OCI-LY1 (cell line): ENCODE data around the gene YWHAH.

Source experiments
- H2AFZ ChIP-seq: fragments of 200-600 bp; sonication (generic), shearing (Covaris generic); 2 replicates; pipeline ENCODE4 v1.6.0; 2014; ENCODE audit warnings: antibody characterized with exemption, mild to moderate bottlenecking, low read length
- H3F3A ChIP-seq: fragments of 200-600 bp; sonication (generic), shearing (Covaris generic); 2 replicates; pipeline ENCODE4 v1.6.0; 2014; ENCODE audit warnings: mild to moderate bottlenecking, antibody characterized with exemption, low read length, moderate library complexity; ENCODE audit not compliant: insufficient read depth
- H3K27ac ChIP-seq: fragments of 200-600 bp; sonication (generic); 2 replicates; pipeline ENCODE4 v1.5.1; 2014; ENCODE audit warnings: low read length, mixed run types, mild to moderate bottlenecking, low read depth; ENCODE audit not compliant: poor library complexity, severe bottlenecking
- H3K27me3 ChIP-seq: fragments of 200-600 bp; sonication (generic); 2 replicates; pipeline ENCODE4 v1.6.0; 2014; ENCODE audit warnings: antibody characterized with exemption, mild to moderate bottlenecking, low read length, moderate library complexity; ENCODE audit not compliant: insufficient read depth
- H3K36me3 ChIP-seq: fragments of 200-600 bp; sonication (generic); 2 replicates; pipeline ENCODE4 v1.6.1; 2014; ENCODE audit warnings: mild to moderate bottlenecking, antibody characterized with exemption, low read length, moderate library complexity, mixed read lengths; ENCODE audit not compliant: insufficient read depth
- H3K4me1 ChIP-seq: fragments of 200-600 bp; sonication (generic); 2 replicates; pipeline ENCODE4 v1.5.1; 2014; ENCODE audit warnings: mild to moderate bottlenecking, low read length, moderate library complexity; ENCODE audit not compliant: insufficient read depth, severe bottlenecking
- H3K4me2 ChIP-seq: fragments of 200-600 bp; sonication (generic), shearing (Covaris generic); 2 replicates; pipeline ENCODE4 v1.6.1; 2014; ENCODE audit warnings: low read length
- H3K4me3 ChIP-seq: fragments of 200-600 bp; sonication (generic); 2 replicates; pipeline ENCODE4 v1.5.1; 2014; ENCODE audit warnings: low read length, low read depth, mild to moderate bottlenecking, mixed read lengths; ENCODE audit not compliant: poor library complexity, severe bottlenecking
- H3K79me2 ChIP-seq: fragments of 200-600 bp; shearing (Covaris generic); 2 replicates; pipeline ENCODE4 v1.6.1; 2016; ENCODE audit warnings: mixed run types, low read length, mixed read lengths; ENCODE audit not compliant: insufficient read depth
- H3K9ac ChIP-seq: fragments of 200-600 bp; sonication (generic), shearing (Covaris generic); 2 replicates; pipeline ENCODE4 v1.6.1; 2014; ENCODE audit warnings: mild to moderate bottlenecking, low read length, mixed read lengths
- H3K9me2 ChIP-seq: fragments of 200-600 bp; sonication (generic), shearing (Covaris generic); 2 replicates; pipeline ENCODE4 v1.6.1; 2014; ENCODE audit warnings: low read depth, mild to moderate bottlenecking, low read length, mixed read lengths
- H3K9me3 ChIP-seq: fragments of 200-600 bp; shearing (Covaris generic); 2 replicates; pipeline ENCODE4 v1.6.1; 2014; ENCODE audit warnings: low read length, mixed read lengths
- H4K20me1 ChIP-seq: fragments of 200-600 bp; sonication (generic), shearing (Covaris generic); 2 replicates; pipeline ENCODE4 v1.6.0; 2016; ENCODE audit warnings: mild to moderate bottlenecking, low read length; ENCODE audit not compliant: insufficient read depth
- CTCF ChIP-seq: fragments of 200-600 bp; sonication (generic), shearing (Covaris generic); IDR thresholded peaks from 2 replicates; pipeline ENCODE4 v1.5.1; 2017; ENCODE audit warnings: mild to moderate bottlenecking, antibody characterized with exemption, low read length, moderate library complexity, mixed read lengths
- EZH2 ChIP-seq: fragments of 200-600 bp; sonication (generic), shearing (Covaris generic); IDR thresholded peaks from 2 replicates; pipeline ENCODE4 v1.8.0; 2017; ENCODE audit warnings: borderline replicate concordance, mixed run types, mild to moderate bottlenecking, antibody characterized with exemption, low read length, moderate library complexity, mixed read lengths

The YWHAH gene

GRCh38 chr22:31897842-31898805 lies 46.2 kb upstream of the YWHAH start:
- Histone ChIP-seq H3F3A (no peaks in the 10 kb centered on the region; the same call in 1 of the 2 replicates), H2AFZ (no peak overlapping the region), H3K79me2 (no peaks in the 10 kb centered on the region), H3K9me2 (no peaks in the 10 kb centered on the region), H3K9ac (no peak overlapping the region), H3K4me2 (no peak overlapping the region), H3K4me1 (no peaks in the 10 kb centered on the region), H3K4me3 (no peak overlapping the region), H4K20me1 (no peaks in the 10 kb centered on the region), H3K9me3 (no peaks in the 10 kb centered on the region), H3K27me3 (no peaks in the 10 kb centered on the region), H3K27ac (no peak overlapping the region), H3K36me3 (peaks cover 64% of the 10 kb centered on the region)
- TF ChIP-seq CTCF (no peak), EZH2 (no peak)

- Histone ChIP-seq H3K4me3 (no peak overlapping the region), H3K9me2 (no peaks in the 10 kb centered on the region), H3K4me2 (no peak overlapping the region), H3K9me3 (no peaks in the 10 kb centered on the region), H3K4me1 (no peaks in the 10 kb centered on the region), H3K27ac (no peak overlapping the region), H3K79me2 (no peaks in the 10 kb centered on the region), H4K20me1 (no peaks in the 10 kb centered on the region), H3K27me3 (no peaks in the 10 kb centered on the region), H3K36me3 (peaks cover 62% of the 10 kb centered on the region), H3K9ac (no peak overlapping the region), H3F3A (no peaks in the 10 kb centered on the region; the same call in 1 of the 2 replicates), H2AFZ (no peak overlapping the region)
- TF ChIP-seq CTCF (no peak), EZH2 (no peak)
These were observed 45.4 kb upstream of the YWHAH start for GRCh38 chr22:31898926-31899325.

- Histone ChIP-seq H3K9me2 (no peaks in the 10 kb centered on the region), H2AFZ (no peak overlapping the region)
- TF ChIP-seq CTCF (no peak), EZH2 (no peak)
These were observed 44.7 kb upstream of the YWHAH start for GRCh38 chr22:31899669-31900068.

More at GRCh38 chr22:31899669-31900068, 44.7 kb upstream of the YWHAH start:
- Histone ChIP-seq H4K20me1 (no peaks in the 10 kb centered on the region), H3K4me1 (no peaks in the 10 kb centered on the region), H3K9me3 (no peaks in the 10 kb centered on the region), H3K27me3 (no peaks in the 10 kb centered on the region), H3K4me2 (no peak overlapping the region), H3F3A (no peaks in the 10 kb centered on the region; the same call in 1 of the 2 replicates), H3K79me2 (no peaks in the 10 kb centered on the region), H3K9ac (no peak overlapping the region), H3K27ac (no peak overlapping the region), H3K36me3 (peaks cover 64% of the 10 kb centered on the region), H3K4me3 (no peak overlapping the region)
